Measurements from ENCODE around the gene GASK1B. TPM values are rescaled to one million over a fixed set of nuclear protein-coding genes. Genes with fewer than 3 reads are reported as not detected.

Gene GASK1B
- total RNA-seq, 1 experiment from 2014 or later = 1.1 TPM

DNA sequence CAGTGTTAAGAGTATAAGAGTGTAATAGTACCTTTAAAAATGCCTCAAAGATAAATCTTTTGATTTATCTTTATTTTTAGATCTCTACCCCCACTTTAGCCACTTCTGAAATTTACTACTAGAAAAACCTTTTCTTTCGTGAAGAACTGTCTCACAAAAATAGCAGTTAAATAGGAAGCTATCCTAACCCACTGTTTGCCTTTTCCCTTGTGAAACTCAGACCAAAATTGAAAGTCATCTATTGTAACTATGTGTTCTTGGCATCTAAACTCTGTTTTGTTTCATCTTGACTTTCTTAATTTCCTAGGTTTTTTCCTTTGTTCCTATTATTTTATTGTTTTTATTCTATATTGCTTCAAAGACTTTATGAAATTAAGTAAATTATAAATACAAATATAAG, 29.7 kb upstream of the GASK1B start:
- ChIA-PET POLR2A (no interaction called here), CTCF (no interaction called here)
- DNase-seq (ENCODE audit: low read depth, low spot score) (no peak), ATAC-seq (no peak)
- Histone ChIP-seq H3K9me3 (ENCODE audit: control insufficient read depth, insufficient read depth, low read depth, low read length) (no peaks in the 10 kb centered on the region), H3K36me3 (ENCODE audit: control insufficient read depth, insufficient read depth, low read length) (no peaks in the 10 kb centered on the region), H3K4me3 (ENCODE audit: low read depth in 2 of 2, low read length in 2 of 2) (no peak overlapping the region), H3K27ac (ENCODE audit: low read length) (no peak overlapping the region), H3K27me3 (ENCODE audit: control insufficient read depth, insufficient read depth, low read length) (no peaks in the 10 kb centered on the region), H3K4me1 (ENCODE audit: control insufficient read depth, insufficient read depth, low read length) (no peaks in the 10 kb centered on the region)
- TF ChIP-seq, protein P1, sequence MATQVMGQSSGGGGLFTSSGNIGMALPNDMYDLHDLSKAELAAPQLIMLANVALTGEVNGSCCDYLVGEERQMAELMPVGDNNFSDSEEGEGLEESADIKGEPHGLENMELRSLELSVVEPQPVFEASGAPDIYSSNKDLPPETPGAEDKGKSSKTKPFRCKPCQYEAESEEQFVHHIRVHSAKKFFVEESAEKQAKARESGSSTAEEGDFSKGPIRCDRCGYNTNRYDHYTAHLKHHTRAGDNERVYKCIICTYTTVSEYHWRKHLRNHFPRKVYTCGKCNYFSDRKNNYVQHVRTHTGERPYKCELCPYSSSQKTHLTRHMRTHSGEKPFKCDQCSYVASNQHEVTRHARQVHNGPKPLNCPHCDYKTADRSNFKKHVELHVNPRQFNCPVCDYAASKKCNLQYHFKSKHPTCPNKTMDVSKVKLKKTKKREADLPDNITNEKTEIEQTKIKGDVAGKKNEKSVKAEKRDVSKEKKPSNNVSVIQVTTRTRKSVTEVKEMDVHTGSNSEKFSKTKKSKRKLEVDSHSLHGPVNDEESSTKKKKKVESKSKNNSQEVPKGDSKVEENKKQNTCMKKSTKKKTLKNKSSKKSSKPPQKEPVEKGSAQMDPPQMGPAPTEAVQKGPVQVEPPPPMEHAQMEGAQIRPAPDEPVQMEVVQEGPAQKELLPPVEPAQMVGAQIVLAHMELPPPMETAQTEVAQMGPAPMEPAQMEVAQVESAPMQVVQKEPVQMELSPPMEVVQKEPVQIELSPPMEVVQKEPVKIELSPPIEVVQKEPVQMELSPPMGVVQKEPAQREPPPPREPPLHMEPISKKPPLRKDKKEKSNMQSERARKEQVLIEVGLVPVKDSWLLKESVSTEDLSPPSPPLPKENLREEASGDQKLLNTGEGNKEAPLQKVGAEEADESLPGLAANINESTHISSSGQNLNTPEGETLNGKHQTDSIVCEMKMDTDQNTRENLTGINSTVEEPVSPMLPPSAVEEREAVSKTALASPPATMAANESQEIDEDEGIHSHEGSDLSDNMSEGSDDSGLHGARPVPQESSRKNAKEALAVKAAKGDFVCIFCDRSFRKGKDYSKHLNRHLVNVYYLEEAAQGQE (IDR thresholded peaks at IDR 0.05; ENCODE audit: insufficient read depth in 1 of 2, low read depth in 2 of 2, low read length in 1 of 2) = no peak
- in situ Hi-C loops (cut with HindIII; ENCODE audit: low pct_unique_long_range_greater_than_20kb, low sequenced_read_pairs) = no loop called here
- intact Hi-C loops (cut with micrococcal nuclease; ENCODE audit: unreplicated experiment) = no loop called here
- BruUV-seq (replicated peaks) = no TSS peak

DNA sequence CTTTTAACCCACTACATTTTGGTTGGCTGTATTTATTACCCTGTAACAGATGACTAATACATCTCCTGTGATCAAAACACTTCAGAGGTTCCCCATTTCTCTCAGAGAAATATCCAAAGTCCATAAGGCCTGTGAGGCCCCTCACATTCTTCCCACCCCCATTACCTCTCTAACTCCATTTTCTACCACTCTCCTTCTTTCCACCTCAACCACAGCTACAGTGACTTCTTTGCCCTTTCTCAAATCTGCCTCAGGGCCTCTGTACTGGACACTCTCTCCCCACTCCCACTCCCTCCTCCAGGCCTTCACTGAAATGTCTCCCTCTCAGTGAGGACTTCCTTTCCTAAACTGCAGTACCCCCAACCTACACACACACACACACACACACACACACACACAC, 29.1 kb upstream of the GASK1B start:
- Histone ChIP-seq H3K4me3 (ENCODE audit: low read depth in 2 of 2, low read length in 2 of 2) (no peak overlapping the region), H3K27me3 (ENCODE audit: control insufficient read depth, insufficient read depth, low read length) (no peaks in the 10 kb centered on the region), H3K36me3 (ENCODE audit: control insufficient read depth, insufficient read depth, low read length) (no peaks in the 10 kb centered on the region), H3K27ac (ENCODE audit: low read length) (no peak overlapping the region), H3K4me1 (ENCODE audit: control insufficient read depth, insufficient read depth, low read length) (no peaks in the 10 kb centered on the region), H3K9me3 (ENCODE audit: control insufficient read depth, insufficient read depth, low read depth, low read length) (no peaks in the 10 kb centered on the region)
- BruUV-seq (replicated peaks) = no TSS peak
- intact Hi-C loops (cut with micrococcal nuclease; ENCODE audit: unreplicated experiment) = no loop called here
- in situ Hi-C loops (cut with HindIII; ENCODE audit: low pct_unique_long_range_greater_than_20kb, low sequenced_read_pairs) = no loop called here
- ChIA-PET CTCF (no interaction called here), POLR2A (no interaction called here)
- TF ChIP-seq SIN3A (IDR thresholded peaks at IDR 0.05; ENCODE audit: borderline replicate concordance, insufficient read depth, low read depth, low read length) (no peak), TCF7L2 (IDR thresholded peaks at IDR 0.05; ENCODE audit: low read depth, low read length) (no peak), POLR2AphosphoS5 (IDR thresholded peaks at IDR 0.05; ENCODE audit: low read depth, low read length) (no peak)
- TF ChIP-seq, protein P2, sequence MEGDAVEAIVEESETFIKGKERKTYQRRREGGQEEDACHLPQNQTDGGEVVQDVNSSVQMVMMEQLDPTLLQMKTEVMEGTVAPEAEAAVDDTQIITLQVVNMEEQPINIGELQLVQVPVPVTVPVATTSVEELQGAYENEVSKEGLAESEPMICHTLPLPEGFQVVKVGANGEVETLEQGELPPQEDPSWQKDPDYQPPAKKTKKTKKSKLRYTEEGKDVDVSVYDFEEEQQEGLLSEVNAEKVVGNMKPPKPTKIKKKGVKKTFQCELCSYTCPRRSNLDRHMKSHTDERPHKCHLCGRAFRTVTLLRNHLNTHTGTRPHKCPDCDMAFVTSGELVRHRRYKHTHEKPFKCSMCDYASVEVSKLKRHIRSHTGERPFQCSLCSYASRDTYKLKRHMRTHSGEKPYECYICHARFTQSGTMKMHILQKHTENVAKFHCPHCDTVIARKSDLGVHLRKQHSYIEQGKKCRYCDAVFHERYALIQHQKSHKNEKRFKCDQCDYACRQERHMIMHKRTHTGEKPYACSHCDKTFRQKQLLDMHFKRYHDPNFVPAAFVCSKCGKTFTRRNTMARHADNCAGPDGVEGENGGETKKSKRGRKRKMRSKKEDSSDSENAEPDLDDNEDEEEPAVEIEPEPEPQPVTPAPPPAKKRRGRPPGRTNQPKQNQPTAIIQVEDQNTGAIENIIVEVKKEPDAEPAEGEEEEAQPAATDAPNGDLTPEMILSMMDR (IDR thresholded peaks at IDR 0.05) = no peak
- TF ChIP-seq, protein P1 (IDR thresholded peaks at IDR 0.05; ENCODE audit: insufficient read depth in 1 of 2, low read depth in 2 of 2, low read length in 1 of 2) = no peak
- ATAC-seq = no peak
- DNase-seq (ENCODE audit: low read depth, low spot score) = no peak
